Left cardiac atrium (tissue), 4 donors: ENCODE measurements around the gene PACRG. TPM values are rescaled to one million over a fixed set of nuclear protein-coding genes. Genes with fewer than 3 reads are reported as not detected.
"Not testable (repeated sequence)": the region's sequence is repeated elsewhere in the genome, so short reads cannot be mapped to it uniquely, and the experiment has no call there.

Experiments used
- ATAC-seq, 2 donors: fragments of 200-7000 bp; cut with Tn5 transposase; one replicate each; pipeline ENCODE4 v1.9.1; 2020; ENCODE audit warnings: mild to moderate bottlenecking in 2 of 2, moderate library complexity in 2 of 2
- DNase-seq: peaks from one replicate; pipeline ENCODE4 v3.0.0-alpha.2; 2020
- intact Hi-C, 2 donors: fragments of 100-400 bp; cut with DNase I; formaldehyde crosslinking; loops; one replicate each; pipeline versions ENCODE4 v1.14.1 to v1.15.1; 2022 to 2023
- total RNA-seq, 2 donors: library from RNA; stranded (reverse); fragmentation: NEBNext Ultra II Directional; extraction: Animal tissue kit (Norgen Biotek cat#: 25700); gene quantifications; one replicate each; pipeline ENCODE4 v1.2.1, GENCODE V29; 2021
- donor health status: DM: no; HTN: yes; CAD: no.
- donor health status: DM: no; HTN: yes; CAD: no; lungs with severe emphysema.
- donor health status: DM: yes; HTN: yes; CAD: no.
- donor health status: Dilated cardiomyopathy.

The PACRG gene
- total RNA-seq, 2 donors from 2014 or later = 3.2 to 4.5 TPM

- no peak for DNase-seq
- no peak for ATAC-seq
- intact Hi-C loops = no loop called here
Measured at GRCh38 chr6:162963861-162964260, 236.1 kb downstream of the PACRG start.

GRCh38 chr6:162964488-162965140 is 236.8 kb downstream of the PACRG start:
- DNase-seq = peak; percentile 53
- intact Hi-C loops = no loop called here
- peak; percentile 91 to 97 for ATAC-seq

- no peak for DNase-seq
- intact Hi-C loops = no loop called here
- ATAC-seq = no peak
Measured at GRCh38 chr6:162965366-162965765, 237.6 kb downstream of the PACRG start.

- intact Hi-C loops = no loop called here
- ATAC-seq = peak in 1 of 2 donors; percentile 19
- no peak for DNase-seq
Measured at GRCh38 chr6:162970246-162970645, 242.5 kb downstream of the PACRG start.

- DNase-seq = no peak
- intact Hi-C loops = no loop called here
- ATAC-seq = no peak
Measured at GRCh38 chr6:162971356-162971755, 243.6 kb downstream of the PACRG start.

GRCh38 chr6:162973151-162973872 is 245.5 kb downstream of the PACRG start:
- ATAC-seq = no peak
- no peak for DNase-seq
- intact Hi-C loops = no loop called here

- no peak for ATAC-seq
- intact Hi-C loops = no loop called here
- DNase-seq = no peak
Measured at GRCh38 chr6:162973980-162974379, 246.2 kb downstream of the PACRG start.

GRCh38 chr6:162974685-162975084 is 246.9 kb downstream of the PACRG start:
- DNase-seq (no peak), ATAC-seq (peak in 1 of 2 donors; percentile 57)
- intact Hi-C loops = no loop called here

- no peak for ATAC-seq
- DNase-seq = no peak
- intact Hi-C loops = no loop called here
Measured at GRCh38 chr6:162976141-162976540, 248.4 kb downstream of the PACRG start.

- DNase-seq, intact Hi-C loops, ATAC-seq: not testable (repeated sequence)
Measured at GRCh38 chr6:162983234-162983633, 255.5 kb downstream of the PACRG start.

- intact Hi-C loops = no loop called here
- ATAC-seq = no peak
- no peak for DNase-seq
Measured at GRCh38 chr6:162998777-162999176, 271.0 kb downstream of the PACRG start.

GRCh38 chr6:162999575-163000285 is 272.0 kb downstream of the PACRG start:
- intact Hi-C loops = no loop called here
- DNase-seq (no peak), ATAC-seq (no peak)

GRCh38 chr6:163001330-163001729 is 273.6 kb downstream of the PACRG start:
- DNase-seq (no peak), ATAC-seq (no peak)
- intact Hi-C loops = no loop called here

GRCh38 chr6:163008186-163008585 is 280.4 kb downstream of the PACRG start:
- DNase-seq = no peak
- ATAC-seq = no peak
- intact Hi-C loops = no loop called here

GRCh38 chr6:163008626-163009025 is 280.9 kb downstream of the PACRG start:
- ATAC-seq = no peak
- intact Hi-C loops = no loop called here
- no peak for DNase-seq

- intact Hi-C loops = no loop called here
- ATAC-seq (no peak), DNase-seq (no peak)
Measured at GRCh38 chr6:163010145-163010544, 282.4 kb downstream of the PACRG start.

GRCh38 chr6:163014736-163015135 is 287.0 kb downstream of the PACRG start:
- ATAC-seq (no peak), DNase-seq (no peak)
- intact Hi-C loops = no loop called here

- intact Hi-C loops = no loop called here
- ATAC-seq (no peak), DNase-seq (no peak)
Measured at GRCh38 chr6:163017801-163018200, 290.0 kb downstream of the PACRG start.

- DNase-seq = no peak
- intact Hi-C loops = no loop called here
- no peak for ATAC-seq
Measured at GRCh38 chr6:163019926-163020325, 292.2 kb downstream of the PACRG start.

- ATAC-seq = no peak
- intact Hi-C loops = no loop called here
Measured at GRCh38 chr6:163021054-163021453, 293.3 kb downstream of the PACRG start.

More at GRCh38 chr6:163021054-163021453, 293.3 kb downstream of the PACRG start:
- DNase-seq = no peak
